Testis (tissue), 2 donors: ENCODE data around the gene PTPN2.

Experiments used
- CTCF ChIP-seq, 3 experiments: fragments of 450-650 bp in 2 of 3; fragments of 200-600 bp in 1 of 3; sonication (generic) in 1 of 3; IDR thresholded peaks; one replicate each; pipeline ENCODE4 v1.5.1; 2016 to 2019; ENCODE audit warnings: antibody characterized with exemption in 3 of 3, mild to moderate bottlenecking in 2 of 3, moderate library complexity in 1 of 3
- POLR2A ChIP-seq: fragments of 450-650 bp; IDR thresholded peaks from one replicate; pipeline ENCODE4 v1.6.1; 2017; ENCODE audit warnings: antibody characterized with exemption, mild to moderate bottlenecking, moderate library complexity

DNA sequence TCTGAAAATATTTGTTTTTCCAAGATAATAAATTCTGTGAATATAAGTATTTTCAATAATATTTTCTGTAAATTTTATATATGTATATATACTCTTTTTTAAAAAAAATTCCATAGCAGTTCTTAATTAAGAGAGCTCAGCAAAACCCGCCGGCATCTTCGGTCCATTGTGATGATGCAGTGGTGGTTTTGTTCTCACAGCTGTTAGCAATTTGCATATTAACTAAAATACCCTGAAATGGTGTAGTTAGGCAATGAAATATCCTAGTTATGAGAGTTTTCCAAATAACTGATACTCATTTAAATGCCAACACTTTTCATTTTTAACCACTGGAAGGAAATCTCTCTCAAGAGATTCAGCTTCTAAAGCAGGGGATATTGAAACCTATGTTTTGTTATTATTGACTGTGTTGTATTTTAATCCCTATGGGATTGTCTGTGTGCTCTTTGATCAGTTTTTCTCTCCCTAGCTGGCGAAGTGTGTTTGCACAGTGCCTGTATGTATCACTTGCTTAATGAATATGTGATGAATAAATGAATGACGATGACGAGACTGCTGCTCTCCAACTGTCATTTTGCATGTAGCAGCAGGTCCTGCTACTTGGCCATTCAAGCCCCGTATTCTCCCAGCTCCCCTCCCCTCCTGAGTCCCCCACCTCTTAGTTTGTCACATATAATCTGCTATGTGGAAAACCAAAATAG, 138.8 kb downstream of the PTPN2 start:
- no peak for TF ChIP-seq POLR2A
- no peak for TF ChIP-seq CTCF (IDR thresholded peaks at IDR 0.05)
